HG02642 (cell line): ENCODE measurements around the gene GLRX5.
"Not testable (repeated sequence)": the region's sequence is repeated elsewhere in the genome, so short reads cannot be mapped to it uniquely, and the experiment has no call there.

Experiments used
- ATAC-seq: cut with Tn5 transposase; IDR thresholded peaks from one replicate; pipeline ENCODE4 v1.9.1; 2021; ENCODE audit warnings: mild to moderate bottlenecking; ENCODE audit not compliant: unreplicated experiment, poor library complexity

Gene GLRX5

GRCh38 chr14:95498622-95499353, 36.1 kb upstream of the GLRX5 start:
- ATAC-seq: no peak

- no peak for ATAC-seq
These were observed 35.5 kb upstream of the GLRX5 start for GRCh38 chr14:95499354-95499750.

GRCh38 chr14:95500201-95500681, 34.6 kb upstream of the GLRX5 start:
- ATAC-seq: no peak

- ATAC-seq: no peak
These were observed 34.0 kb upstream of the GLRX5 start for GRCh38 chr14:95500772-95501401.

GRCh38 chr14:95502381-95502950, 32.4 kb upstream of the GLRX5 start:
- no peak for ATAC-seq

- ATAC-seq: peak; percentile 43
These were observed 31.3 kb upstream of the GLRX5 start for GRCh38 chr14:95503365-95504134.

GRCh38 chr14:95504135-95505029, 30.5 kb upstream of the GLRX5 start:
- no peak for ATAC-seq

- ATAC-seq: peak; percentile 60
These were observed 29.7 kb upstream of the GLRX5 start for GRCh38 chr14:95505030-95505589.

GRCh38 chr14:95507174-95507573, 27.7 kb upstream of the GLRX5 start:
- ATAC-seq: no peak

GRCh38 chr14:95507701-95508103, 27.1 kb upstream of the GLRX5 start:
- ATAC-seq: no peak

GRCh38 chr14:95508377-95508776, 26.5 kb upstream of the GLRX5 start:
- ATAC-seq: no peak

GRCh38 chr14:95509495-95509894, 25.4 kb upstream of the GLRX5 start:
- no peak for ATAC-seq

- not testable (repeated sequence) for ATAC-seq
These were observed 24.5 kb upstream of the GLRX5 start for GRCh38 chr14:95510344-95510743.

GRCh38 chr14:95510804-95511203, 24.0 kb upstream of the GLRX5 start:
- no peak for ATAC-seq

- no peak for ATAC-seq
These were observed 23.2 kb upstream of the GLRX5 start for GRCh38 chr14:95511687-95512086.

GRCh38 chr14:95513291-95513690, 21.6 kb upstream of the GLRX5 start:
- no peak for ATAC-seq

GRCh38 chr14:95514131-95515079, 20.4 kb upstream of the GLRX5 start:
- ATAC-seq: no peak

GRCh38 chr14:95515080-95515489, 19.8 kb upstream of the GLRX5 start:
- ATAC-seq: no peak
